ENCODE data around the gene ZBTB46.

ZBTB46 gene

GRCh38 chr20:63746751-63747315 lies 84.2 kb downstream of the ZBTB46 start:
- no peak for DNase-seq (ENCODE audit: low read depth in 2 of 2)

- DNase-seq (ENCODE audit: low read depth in 2 of 2) = no peak
Observed at GRCh38 chr20:63745961-63746731, 84.9 kb downstream of the ZBTB46 start.

GRCh38 chr20:63745424-63745805 lies 85.6 kb downstream of the ZBTB46 start:
- DNase-seq (ENCODE audit: low read depth in 2 of 2) = no peak

GRCh38 chr20:63744574-63745423 lies 86.3 kb downstream of the ZBTB46 start:
- DNase-seq (ENCODE audit: low read depth in 2 of 2) = no peak

GRCh38 chr20:63744158-63744557 lies 86.9 kb downstream of the ZBTB46 start:
- no peak for DNase-seq (ENCODE audit: low read depth in 2 of 2)

GRCh38 chr20:63743210-63743970 lies 87.7 kb downstream of the ZBTB46 start:
- DNase-seq (ENCODE audit: low read depth in 2 of 2) = no peak

- DNase-seq (ENCODE audit: low read depth in 2 of 2) = no peak
Observed at GRCh38 chr20:63742381-63743024, 88.6 kb downstream of the ZBTB46 start.

- no peak for DNase-seq (ENCODE audit: low read depth in 2 of 2)
Observed at GRCh38 chr20:63741676-63742380, 89.2 kb downstream of the ZBTB46 start.

GRCh38 chr20:63741354-63741675 lies 89.7 kb downstream of the ZBTB46 start:
- DNase-seq (ENCODE audit: low read depth in 2 of 2) = no peak

GRCh38 chr20:63740627-63741353 lies 90.3 kb downstream of the ZBTB46 start:
- DNase-seq (ENCODE audit: low read depth in 2 of 2) = no peak

- peak in 1 of 2 donors; percentile 38 for DNase-seq (ENCODE audit: low read depth in 2 of 2)
Observed at GRCh38 chr20:63740070-63740626, 90.9 kb downstream of the ZBTB46 start.

- DNase-seq (ENCODE audit: low read depth in 2 of 2) = peak in 1 of 2 donors; percentile 65
Observed at GRCh38 chr20:63739130-63740069, 91.7 kb downstream of the ZBTB46 start, which contains the start of gene SLC2A4RG. Gene SLC2A4RG, plus strand, starts transcription at chr20:63739776. Its CDS starts 137 bp downstream, at chr20:63739913.

- DNase-seq (ENCODE audit: low read depth in 2 of 2) = no peak
Observed at GRCh38 chr20:63738687-63739129, 92.4 kb downstream of the ZBTB46 start.

- no peak for DNase-seq (ENCODE audit: low read depth in 2 of 2)
Observed at GRCh38 chr20:63737945-63738686, 92.9 kb downstream of the ZBTB46 start.

GRCh38 chr20:63737695-63737944 lies 93.4 kb downstream of the ZBTB46 start:
- no peak for DNase-seq (ENCODE audit: low read depth in 2 of 2)

- peak in 1 of 2 donors; percentile 52 for DNase-seq (ENCODE audit: low read depth in 2 of 2)
Observed at GRCh38 chr20:63736893-63737694, 94.0 kb downstream of the ZBTB46 start.

Data from stimulated activated CD8-positive, alpha-beta memory T cell treated with anti-CD3 and anti-CD28 coated beads, Interleukin-7, amount 100 ng/mL, for 4 hours (primary cell).